ENCODE data around the gene MAP2K6.

The MAP2K6 gene

GRCh38 chr17:69516911-69517310 lies 102.4 kb downstream of the MAP2K6 start:
- no peak for DNase-seq (ENCODE audit: low read depth in 1 of 2, low spot score in 1 of 2)
- in situ Hi-C loops (cut with HindIII; ENCODE audit: low pct_unique_long_range_greater_than_20kb, low sequenced_read_pairs), result no loop called here
- no peak for TF ChIP-seq JUND (IDR thresholded peaks at IDR 0.05; ENCODE audit: low read depth)

- TF ChIP-seq JUND (IDR thresholded peaks at IDR 0.05; ENCODE audit: low read depth), result no peak
- no peak for DNase-seq (ENCODE audit: low read depth in 1 of 2, low spot score in 1 of 2)
- in situ Hi-C loops (cut with HindIII; ENCODE audit: low pct_unique_long_range_greater_than_20kb, low sequenced_read_pairs), result no loop called here
These were observed 104.5 kb downstream of the MAP2K6 start for GRCh38 chr17:69518951-69519350.

GRCh38 chr17:69523244-69523861 lies 108.9 kb downstream of the MAP2K6 start:
- peak; percentile 11 to 79 for DNase-seq (ENCODE audit: low read depth in 1 of 2, low spot score in 1 of 2)
- in situ Hi-C loops (cut with HindIII; ENCODE audit: low pct_unique_long_range_greater_than_20kb, low sequenced_read_pairs), result no loop called here
- no peak for TF ChIP-seq JUND (IDR thresholded peaks at IDR 0.05; ENCODE audit: low read depth)

GRCh38 chr17:69524854-69525253 lies 110.4 kb downstream of the MAP2K6 start:
- peak in 1 of 2 experiments; percentile 48 for DNase-seq (ENCODE audit: low read depth in 1 of 2, low spot score in 1 of 2)
- in situ Hi-C loops (cut with HindIII; ENCODE audit: low pct_unique_long_range_greater_than_20kb, low sequenced_read_pairs), result no loop called here
- no peak for TF ChIP-seq JUND (IDR thresholded peaks at IDR 0.05; ENCODE audit: low read depth)

- in situ Hi-C loops (cut with HindIII; ENCODE audit: low pct_unique_long_range_greater_than_20kb, low sequenced_read_pairs), result no loop called here
- peak; percentile 29 to 84 for DNase-seq (ENCODE audit: low read depth in 1 of 2, low spot score in 1 of 2)
- no peak for TF ChIP-seq JUND (IDR thresholded peaks at IDR 0.05; ENCODE audit: low read depth)
These were observed 111.7 kb downstream of the MAP2K6 start for GRCh38 chr17:69525920-69526841.

GRCh38 chr17:69528035-69528434 lies 113.5 kb downstream of the MAP2K6 start:
- no peak for TF ChIP-seq JUND (IDR thresholded peaks at IDR 0.05; ENCODE audit: low read depth)
- in situ Hi-C loops (cut with HindIII; ENCODE audit: low pct_unique_long_range_greater_than_20kb, low sequenced_read_pairs), result no loop called here
- DNase-seq (ENCODE audit: low read depth in 1 of 2, low spot score in 1 of 2), result no peak

- TF ChIP-seq JUND (IDR thresholded peaks at IDR 0.05; ENCODE audit: low read depth), result no peak
- in situ Hi-C loops (cut with HindIII; ENCODE audit: low pct_unique_long_range_greater_than_20kb, low sequenced_read_pairs), result no loop called here
- no peak for DNase-seq (ENCODE audit: low read depth in 1 of 2, low spot score in 1 of 2)
These were observed 119.2 kb downstream of the MAP2K6 start for GRCh38 chr17:69533481-69534234.

- TF ChIP-seq JUND (IDR thresholded peaks at IDR 0.05; ENCODE audit: low read depth), result no peak
- in situ Hi-C loops (cut with HindIII; ENCODE audit: low pct_unique_long_range_greater_than_20kb, low sequenced_read_pairs), result no loop called here
- DNase-seq (ENCODE audit: low read depth in 1 of 2, low spot score in 1 of 2), result no peak
These were observed 119.7 kb downstream of the MAP2K6 start for GRCh38 chr17:69534235-69534621.

- no peak for TF ChIP-seq JUND (IDR thresholded peaks at IDR 0.05; ENCODE audit: low read depth)
- no peak for DNase-seq (ENCODE audit: low read depth in 1 of 2, low spot score in 1 of 2)
- in situ Hi-C loops (cut with HindIII; ENCODE audit: low pct_unique_long_range_greater_than_20kb, low sequenced_read_pairs), result no loop called here
These were observed 120.6 kb downstream of the MAP2K6 start for GRCh38 chr17:69535016-69535570.

- in situ Hi-C loops (cut with HindIII; ENCODE audit: low pct_unique_long_range_greater_than_20kb, low sequenced_read_pairs), result no loop called here
- DNase-seq (ENCODE audit: low read depth in 1 of 2, low spot score in 1 of 2), result no peak
- no peak for TF ChIP-seq JUND (IDR thresholded peaks at IDR 0.05; ENCODE audit: low read depth)
These were observed 124.3 kb downstream of the MAP2K6 start for GRCh38 chr17:69538795-69539194.

- DNase-seq (ENCODE audit: low read depth in 1 of 2, low spot score in 1 of 2), result no peak
- in situ Hi-C loops (cut with HindIII; ENCODE audit: low pct_unique_long_range_greater_than_20kb, low sequenced_read_pairs), result no loop called here
- no peak for TF ChIP-seq JUND (IDR thresholded peaks at IDR 0.05; ENCODE audit: low read depth)
These were observed 124.8 kb downstream of the MAP2K6 start for GRCh38 chr17:69539274-69539673.

GRCh38 chr17:69539781-69540319 lies 125.4 kb downstream of the MAP2K6 start:
- DNase-seq (ENCODE audit: low read depth in 1 of 2, low spot score in 1 of 2), result no peak
- TF ChIP-seq JUND (IDR thresholded peaks at IDR 0.05; ENCODE audit: low read depth), result no peak
- in situ Hi-C loops (cut with HindIII; ENCODE audit: low pct_unique_long_range_greater_than_20kb, low sequenced_read_pairs), result no loop called here
